ENCODE data around the gene SSPN. TPM values are rescaled to one million over a fixed set of nuclear protein-coding genes. Genes with fewer than 3 reads are reported as not detected.
"Not testable (repeated sequence)": the region's sequence is repeated elsewhere in the genome, so short reads cannot be mapped to it uniquely, and the experiment has no call there.

SSPN gene
- total RNA-seq, 1 donor from 2014 or later = 44.7 TPM

- TF ChIP-seq POLR2A (IDR thresholded peaks at IDR 0.05) (no peak), CTCF (IDR thresholded peaks at IDR 0.05) (no peak), POLR2AphosphoS5 (IDR thresholded peaks at IDR 0.05; ENCODE audit: insufficient read depth in 1 of 2, low read depth in 1 of 2) (no peak)
- intact Hi-C loops (cut with DNase I) = no loop called here
- H3K9me3 ChIP-seq = no peaks in the 10 kb centered on the region
- H3K27ac ChIP-seq = no peak overlapping the region
- peaks cover 7% of the 10 kb centered on the region for H3K4me1 ChIP-seq
- H3K27me3 ChIP-seq = no peaks in the 10 kb centered on the region
- no peaks in the 10 kb centered on the region for H3K36me3 ChIP-seq
- no peak overlapping the region for H3K4me3 ChIP-seq
- no peak for DNase-seq (ENCODE audit: extremely low spot score in 2 of 2)
Measured at GRCh38 chr12:26231921-26232320, 36.5 kb downstream of the SSPN start.

- TF ChIP-seq CTCF (IDR thresholded peaks at IDR 0.05) (no peak), POLR2AphosphoS5 (IDR thresholded peaks at IDR 0.05; ENCODE audit: insufficient read depth in 1 of 2, low read depth in 1 of 2) (no peak)
- Histone ChIP-seq H3K9me3 (no peaks in the 10 kb centered on the region), H3K27ac (no peak overlapping the region), H3K4me1 (no peaks in the 10 kb centered on the region), H3K4me3 (no peak overlapping the region), H3K36me3 (no peaks in the 10 kb centered on the region), H3K27me3 (no peaks in the 10 kb centered on the region)
- intact Hi-C loops (cut with DNase I) = no loop called here
- DNase-seq (ENCODE audit: extremely low spot score in 2 of 2) = no peak
Measured at GRCh38 chr12:26233631-26234030, 38.3 kb downstream of the SSPN start.

GRCh38 chr12:26235465-26235864 is 40.1 kb downstream of the SSPN start:
- H3K4me3 ChIP-seq; DNase-seq (ENCODE audit: extremely low spot score in 2 of 2); H3K27ac ChIP-seq; H3K27me3 ChIP-seq; H3K36me3 ChIP-seq; H3K9me3 ChIP-seq; intact Hi-C loops (cut with DNase I): not testable (repeated sequence)
- H3K4me1 ChIP-seq = peaks cover 15% of the 10 kb centered on the region

- no peaks in the 10 kb centered on the region for H3K27me3 ChIP-seq
- no peaks in the 10 kb centered on the region for H3K9me3 ChIP-seq
- intact Hi-C loops (cut with DNase I) = no loop called here
- H3K4me1 ChIP-seq = peaks cover 15% of the 10 kb centered on the region
- H3K27ac ChIP-seq = no peak overlapping the region
- no peak overlapping the region for H3K4me3 ChIP-seq
- TF ChIP-seq POLR2A (IDR thresholded peaks at IDR 0.05) (no peak), POLR2AphosphoS5 (IDR thresholded peaks at IDR 0.05; ENCODE audit: insufficient read depth in 1 of 2, low read depth in 1 of 2) (no peak), CTCF (IDR thresholded peaks at IDR 0.05) (no peak)
- H3K36me3 ChIP-seq = no peaks in the 10 kb centered on the region
- no peak for DNase-seq (ENCODE audit: extremely low spot score in 2 of 2)
Measured at GRCh38 chr12:26238341-26239121, 43.2 kb downstream of the SSPN start.

GRCh38 chr12:26239122-26239851 is 43.9 kb downstream of the SSPN start:
- Histone ChIP-seq H3K4me1 (peaks cover 15% of the 10 kb centered on the region), H3K36me3 (no peaks in the 10 kb centered on the region), H3K27ac (no peak overlapping the region), H3K4me3 (no peak overlapping the region), H3K27me3 (no peaks in the 10 kb centered on the region), H3K9me3 (no peaks in the 10 kb centered on the region)
- DNase-seq (ENCODE audit: extremely low spot score in 2 of 2) = no peak
- intact Hi-C loops (cut with DNase I) = no loop called here
- TF ChIP-seq POLR2AphosphoS5 (IDR thresholded peaks at IDR 0.05; ENCODE audit: insufficient read depth in 1 of 2, low read depth in 1 of 2) (peak in 1 of 2 donors; percentile 40), POLR2A (IDR thresholded peaks at IDR 0.05) (no peak)
